Endometrial microvascular endothelial cells (primary cell): ENCODE data around the gene SNPH. TPM values are rescaled to one million over a fixed set of nuclear protein-coding genes. Genes with fewer than 3 reads are reported as not detected.

ENCODE experiments used
- in situ Hi-C: cut with HindIII; loops from 2 replicates; pipeline ENCODE4 v1.10.0; 2017; ENCODE audit warnings: low sequenced_read_pairs, low pct_unique_long_range_greater_than_20kb; ENCODE audit errors: inconsistent ontology term
- total RNA-seq: library from RNA; depleted of rRNA; stranded (reverse); fragments of >200 nt; gene quantifications from one replicate; pipeline ENCODE4 v1.2.3, GENCODE V29; 2015; ENCODE audit errors: inconsistent ontology term

SNPH gene
- total RNA-seq, 1 donor from 2014 or later: 11.9 TPM

DNA sequence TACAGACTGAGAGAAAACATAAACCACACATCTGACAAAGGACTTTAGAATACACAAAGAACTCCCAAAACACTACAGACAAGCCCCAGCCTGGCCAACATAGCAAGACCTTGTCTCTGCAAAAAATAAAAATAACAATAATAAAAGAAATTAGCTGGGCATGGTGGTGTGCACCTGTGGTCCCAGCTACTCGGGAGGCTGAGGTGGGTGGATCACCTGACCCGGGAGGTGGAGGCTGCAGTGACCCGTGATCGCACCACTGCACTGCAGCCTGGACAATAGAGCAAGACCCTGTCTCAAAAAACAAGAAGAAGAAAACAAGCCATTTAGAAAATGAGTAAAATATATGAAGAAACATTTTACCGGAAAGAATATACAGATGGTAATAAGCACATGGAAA, 49.7 kb downstream of the SNPH start:
- in situ Hi-C loops: no loop called here

DNA sequence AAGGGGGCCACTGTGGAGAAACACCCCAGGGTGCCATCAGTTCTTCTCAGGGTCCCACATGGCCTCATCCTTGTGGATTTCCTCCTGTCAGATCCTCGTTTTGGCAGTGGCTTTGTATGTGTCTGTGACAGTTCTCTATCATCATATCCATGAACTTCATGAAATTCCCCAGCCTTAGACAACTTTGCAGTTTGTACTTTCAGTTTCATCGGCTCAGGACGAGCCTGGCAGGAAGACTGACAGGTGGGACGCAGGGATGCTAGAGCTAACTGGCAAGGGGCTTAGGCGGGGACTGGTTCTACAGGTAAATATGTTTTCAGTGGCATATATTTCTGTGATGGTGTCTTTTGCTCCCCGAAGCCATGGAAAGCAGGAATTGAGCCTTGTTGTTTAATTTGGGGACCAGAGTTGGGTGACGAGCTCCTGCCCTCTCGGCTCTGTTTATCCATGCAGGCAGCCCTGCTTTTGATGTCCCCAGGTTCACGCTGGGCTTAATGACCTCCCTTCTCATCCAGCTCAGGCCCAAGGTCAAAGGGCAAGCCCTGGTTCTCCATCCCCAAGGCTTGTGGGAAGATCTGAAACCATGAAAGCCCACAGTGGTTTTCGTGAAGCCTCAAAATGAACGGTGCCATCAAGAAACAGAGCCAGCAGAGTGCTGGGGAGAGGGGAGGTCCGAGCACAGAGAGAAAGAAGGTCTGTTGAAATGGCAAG, 51.6 kb downstream of the SNPH start:
- in situ Hi-C loops: no loop called here

DNA sequence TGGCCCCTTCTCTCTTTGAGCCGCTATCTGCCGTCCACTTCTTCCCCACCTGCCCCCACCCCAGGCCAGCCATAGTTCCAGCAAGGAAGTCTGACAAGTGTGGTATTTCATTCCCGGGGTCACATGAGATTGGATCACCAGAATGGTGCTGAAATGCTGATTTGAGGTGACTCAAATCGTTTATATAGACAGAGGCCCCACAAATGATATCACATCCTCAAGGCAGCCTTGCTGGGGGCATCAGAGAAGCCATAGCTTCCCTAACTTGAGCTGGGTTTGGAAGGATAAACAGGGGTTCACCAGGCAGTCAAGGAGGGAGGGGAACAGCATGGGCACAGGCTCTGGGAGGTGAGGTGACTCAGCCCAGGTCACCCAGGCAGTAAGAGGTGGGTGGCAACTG, 53.0 kb downstream of the SNPH start:
- in situ Hi-C loops: no loop called here

DNA sequence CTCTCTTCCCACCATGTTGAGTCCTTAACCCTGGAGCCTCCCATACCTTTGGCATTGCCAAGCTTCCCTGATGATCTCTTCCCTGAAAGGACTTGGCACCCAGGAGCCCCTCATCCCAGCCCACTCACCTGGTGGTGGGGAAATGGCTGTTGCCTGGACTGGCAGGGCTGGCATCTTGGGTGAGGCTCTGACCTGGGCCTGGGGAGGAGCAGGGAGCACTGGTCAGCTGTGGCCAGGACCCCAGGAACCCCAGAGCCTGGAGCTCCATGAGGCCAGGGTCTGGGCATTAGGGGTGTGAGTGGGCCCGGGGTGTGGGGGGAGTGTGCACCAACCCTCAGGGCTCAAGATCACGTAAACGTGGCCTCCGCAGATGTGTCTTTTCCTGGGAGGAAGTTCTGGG, 53.4 kb downstream of the SNPH start:
- in situ Hi-C loops: no loop called here

DNA sequence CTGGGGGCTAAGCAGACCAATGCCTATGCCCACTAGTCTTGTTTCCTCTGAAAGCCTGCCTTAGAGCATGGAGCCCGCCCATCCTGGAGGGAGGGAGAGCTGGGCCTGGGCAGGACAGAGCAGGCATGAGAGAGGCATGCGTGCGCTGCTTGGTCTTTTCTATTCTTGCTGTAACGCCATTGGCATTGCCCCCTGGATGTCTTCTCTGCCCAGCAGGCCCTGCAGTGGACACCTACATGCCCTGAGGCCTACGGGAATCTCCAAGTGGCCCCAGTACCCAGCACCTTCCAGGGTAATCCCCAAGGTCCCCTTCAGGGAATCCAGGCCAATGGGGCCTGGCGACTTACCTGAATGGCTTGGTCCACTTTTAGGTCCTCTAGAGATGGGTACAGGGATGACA, 53.9 kb downstream of the SNPH start:
- in situ Hi-C loops: loop anchor here (10.0 kb wide), 2 partner anchors 75 to 115 kb away; partner anchors contain the start of gene FKBP1A

DNA sequence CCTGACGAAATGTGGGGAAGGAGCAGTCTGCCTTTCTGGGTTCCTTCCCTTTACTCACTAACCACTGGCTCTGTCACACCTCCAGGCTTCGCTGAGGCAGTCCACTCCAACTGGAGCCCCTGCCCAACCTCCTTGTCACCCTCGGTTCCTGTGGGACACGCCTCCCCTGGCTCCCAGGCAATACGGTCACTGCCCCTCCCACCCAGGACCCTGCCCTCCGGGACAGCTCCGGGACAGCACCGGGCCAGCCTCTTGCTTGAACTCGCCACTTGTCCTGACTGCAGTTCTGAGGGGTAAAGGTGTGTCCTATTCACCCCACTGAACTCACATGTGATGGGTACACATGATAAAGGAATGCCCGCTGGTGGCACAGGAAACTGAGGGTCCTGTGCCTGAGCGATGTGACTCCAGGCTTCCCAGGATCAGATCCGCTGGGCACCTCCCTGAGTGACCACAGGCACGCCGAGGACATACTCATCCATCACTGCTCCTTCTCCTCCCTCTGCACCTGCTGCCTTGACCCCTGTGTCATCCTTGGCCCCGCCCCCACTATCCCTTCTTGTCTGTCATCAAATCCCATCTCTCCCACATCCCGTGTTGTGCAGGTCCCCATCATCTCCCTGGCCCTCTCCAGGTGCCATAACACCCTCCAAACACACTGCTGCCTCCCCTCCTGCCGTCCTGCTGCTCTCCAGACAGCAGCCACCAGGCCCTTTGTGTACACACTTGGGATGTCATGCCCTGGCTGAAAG, 55.0 kb downstream of the SNPH start:
- in situ Hi-C loops: loop anchor here (10.0 kb wide), 2 partner anchors 74 to 114 kb away; partner anchors contain the start of gene FKBP1A

DNA sequence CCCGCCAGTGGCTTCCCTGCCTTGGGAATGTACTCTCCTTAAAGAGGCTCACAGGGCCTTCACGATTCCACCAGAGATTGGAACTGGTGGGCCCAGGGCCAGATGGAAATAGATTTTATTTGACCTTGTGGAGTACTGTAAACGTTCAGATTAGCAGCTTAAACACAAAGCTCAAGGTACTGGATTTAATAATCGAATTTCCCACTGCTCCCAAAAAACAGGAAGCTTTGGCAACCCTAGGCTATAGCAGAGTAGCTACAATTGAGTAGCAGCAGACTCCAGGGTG, 55.5 kb downstream of the SNPH start:
- in situ Hi-C loops: loop anchor here (10.0 kb wide), 2 partner anchors 73 to 113 kb away; partner anchors contain the start of gene FKBP1A

DNA sequence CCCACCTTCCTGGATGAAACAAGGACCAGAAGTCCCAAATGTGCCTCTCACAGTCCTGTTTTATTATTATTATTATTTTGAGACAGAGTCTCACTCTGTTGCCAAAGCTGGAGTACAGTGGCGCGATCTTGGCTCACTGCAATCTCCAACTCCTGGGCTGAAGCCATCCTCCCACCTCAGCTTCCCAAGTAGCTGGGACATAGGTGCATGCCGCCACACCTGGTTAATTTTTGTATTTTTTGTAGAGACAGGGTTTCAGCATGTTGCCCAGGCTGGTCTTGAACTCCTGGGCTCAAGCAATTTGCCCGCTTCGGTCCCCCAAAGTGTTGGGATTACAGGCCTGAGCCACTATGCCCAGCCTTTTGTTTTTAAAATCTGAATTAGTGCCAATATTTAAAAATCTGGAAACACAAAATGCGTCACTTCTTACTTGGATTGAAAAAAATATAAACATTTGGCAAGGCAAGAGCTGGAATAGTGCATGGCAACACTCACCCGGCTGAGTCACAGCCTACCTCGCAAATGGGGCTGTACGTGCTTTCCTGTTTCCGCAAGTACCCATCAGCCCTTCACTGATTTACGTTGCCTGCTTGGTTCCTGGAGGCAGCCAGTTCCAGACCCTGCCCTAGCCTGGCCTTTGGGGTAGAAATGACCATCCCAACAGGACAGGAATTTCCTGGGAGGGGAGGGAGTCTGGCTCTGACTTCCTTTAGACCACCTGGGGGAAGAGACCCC, 56.6 kb downstream of the SNPH start:
- in situ Hi-C loops: loop anchor here (10.0 kb wide), 2 partner anchors 72 to 112 kb away; partner anchors contain the start of gene FKBP1A

DNA sequence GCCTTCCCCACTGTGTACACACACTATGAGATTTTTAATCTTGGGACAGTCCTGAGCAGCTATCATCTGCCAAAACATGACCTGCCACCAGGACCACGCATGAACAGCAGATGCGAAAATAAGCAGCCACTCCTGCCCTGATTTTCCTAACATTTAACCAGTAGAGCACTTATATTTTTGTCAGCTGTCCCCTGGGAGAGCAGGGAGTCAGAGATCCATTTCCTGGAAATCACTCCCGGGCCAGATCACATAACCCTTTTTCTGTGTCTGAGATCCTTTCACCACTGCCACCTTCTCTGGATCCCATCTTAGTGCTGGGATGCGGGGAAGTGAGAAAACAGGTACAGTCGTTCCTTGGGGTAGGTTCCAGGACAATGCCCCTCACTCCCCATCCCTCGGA, 57.2 kb downstream of the SNPH start:
- in situ Hi-C loops: loop anchor here (10.0 kb wide), 2 partner anchors 72 to 112 kb away; partner anchors contain the start of gene FKBP1A

DNA sequence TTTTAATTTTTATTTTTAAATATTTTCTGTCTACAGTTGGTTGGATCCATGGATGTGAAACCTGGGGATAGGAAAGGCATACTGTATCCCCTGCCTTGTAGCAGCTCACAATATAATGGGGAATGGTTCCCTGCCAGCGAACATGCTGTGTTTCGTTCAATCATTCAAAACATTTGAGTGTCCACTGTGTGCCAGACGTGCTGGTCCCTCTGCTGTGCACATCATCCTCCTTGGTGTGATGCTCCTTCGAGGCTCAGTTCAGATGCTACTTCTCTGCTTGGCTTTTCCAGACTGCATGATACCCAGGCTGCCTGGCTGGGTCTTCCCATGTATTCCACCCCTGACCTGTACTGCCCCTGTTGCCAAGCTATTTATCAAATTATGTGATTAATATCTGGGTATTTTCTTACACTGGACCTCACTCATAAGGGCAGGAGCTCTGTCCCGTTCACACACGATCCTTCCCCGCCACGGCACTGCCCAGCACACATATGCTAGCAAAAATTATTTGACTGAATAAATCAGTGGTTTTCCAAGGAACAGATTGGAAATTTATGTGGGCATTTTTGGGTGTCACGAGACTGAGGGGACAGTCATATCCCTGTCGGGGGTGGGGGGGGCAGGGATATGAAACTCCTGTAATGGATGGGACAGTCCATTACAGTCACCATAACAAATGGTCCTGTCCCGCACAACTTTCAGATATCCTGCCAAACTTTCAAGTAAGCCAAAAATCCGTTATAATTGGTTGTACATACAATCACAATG, 57.9 kb downstream of the SNPH start:
- in situ Hi-C loops: loop anchor here (10.0 kb wide), 2 partner anchors 71 to 111 kb away; partner anchors contain the start of gene FKBP1A

DNA sequence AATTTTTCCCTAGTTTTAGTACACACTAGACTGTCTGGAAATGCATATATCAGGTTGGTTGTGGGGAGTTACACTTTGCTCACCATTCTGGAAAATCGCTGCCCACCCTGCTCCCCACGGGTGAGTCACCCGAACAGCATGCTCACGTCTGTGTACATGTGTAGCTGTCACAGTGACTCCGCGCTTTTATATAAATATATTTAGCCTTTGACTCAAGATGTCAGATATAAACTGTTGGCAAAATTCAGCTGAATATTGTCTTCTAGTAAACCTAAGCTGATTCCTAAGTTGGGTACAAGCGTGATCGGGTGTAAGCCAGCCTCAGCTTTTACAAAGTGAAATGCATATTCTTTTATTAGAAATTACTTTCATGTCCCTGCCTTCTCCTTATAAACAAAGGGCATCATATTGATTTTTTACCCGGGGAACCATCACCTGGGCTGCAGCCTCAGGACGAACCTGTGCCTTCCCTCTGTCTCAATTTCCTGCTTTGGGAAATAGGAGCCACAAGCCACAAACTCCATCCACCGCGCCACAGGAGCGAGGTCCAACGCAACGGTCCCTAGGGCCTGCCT, 58.6 kb downstream of the SNPH start:
- in situ Hi-C loops: loop anchor here (10.0 kb wide), 2 partner anchors 70 to 110 kb away; partner anchors contain the start of gene FKBP1A

DNA sequence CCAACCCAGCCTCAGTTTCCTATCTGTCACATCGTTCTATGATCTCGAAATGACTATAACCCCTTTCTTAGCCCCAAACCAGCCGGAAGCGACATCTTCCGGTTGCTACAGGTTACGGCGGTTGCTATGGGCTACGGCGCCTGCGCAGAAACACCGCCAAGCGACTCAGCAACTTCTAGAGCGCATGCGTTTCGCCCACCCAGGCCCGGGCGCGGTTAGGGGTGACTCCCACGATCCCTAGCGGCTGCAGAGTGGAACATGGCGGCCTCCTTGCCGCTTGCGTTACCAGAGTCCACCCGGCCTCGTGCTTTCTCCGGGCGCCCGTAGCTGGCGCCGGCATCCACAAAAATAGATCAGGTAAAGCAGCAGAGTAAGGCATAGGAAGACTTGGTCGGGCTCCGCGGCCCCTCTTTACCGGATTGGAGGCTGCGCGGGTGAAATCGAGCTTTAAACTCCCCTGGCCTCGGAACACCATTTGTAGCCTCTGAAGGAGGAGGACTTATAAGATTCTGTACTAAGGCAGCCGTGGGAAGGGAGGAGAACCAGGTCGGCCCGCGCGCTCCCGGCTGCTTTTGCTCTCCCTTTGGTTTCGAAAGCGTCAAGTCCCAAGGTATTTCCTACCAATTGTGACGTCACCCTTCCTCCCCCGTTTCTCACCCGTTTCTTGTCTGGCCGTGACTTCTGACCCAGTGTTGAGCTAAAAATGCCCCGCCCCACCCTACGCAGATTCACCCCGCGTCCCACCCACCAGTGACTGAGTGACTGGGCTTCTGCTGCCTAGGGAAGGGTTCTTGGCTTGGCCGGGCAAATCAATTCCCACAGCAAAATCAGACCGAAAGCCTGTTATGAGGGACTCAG, 59.3 kb downstream of the SNPH start:
- in situ Hi-C loops: loop anchor here (10.0 kb wide), 2 partner anchors 69 to 109 kb away; partner anchors contain the start of gene FKBP1A

DNA sequence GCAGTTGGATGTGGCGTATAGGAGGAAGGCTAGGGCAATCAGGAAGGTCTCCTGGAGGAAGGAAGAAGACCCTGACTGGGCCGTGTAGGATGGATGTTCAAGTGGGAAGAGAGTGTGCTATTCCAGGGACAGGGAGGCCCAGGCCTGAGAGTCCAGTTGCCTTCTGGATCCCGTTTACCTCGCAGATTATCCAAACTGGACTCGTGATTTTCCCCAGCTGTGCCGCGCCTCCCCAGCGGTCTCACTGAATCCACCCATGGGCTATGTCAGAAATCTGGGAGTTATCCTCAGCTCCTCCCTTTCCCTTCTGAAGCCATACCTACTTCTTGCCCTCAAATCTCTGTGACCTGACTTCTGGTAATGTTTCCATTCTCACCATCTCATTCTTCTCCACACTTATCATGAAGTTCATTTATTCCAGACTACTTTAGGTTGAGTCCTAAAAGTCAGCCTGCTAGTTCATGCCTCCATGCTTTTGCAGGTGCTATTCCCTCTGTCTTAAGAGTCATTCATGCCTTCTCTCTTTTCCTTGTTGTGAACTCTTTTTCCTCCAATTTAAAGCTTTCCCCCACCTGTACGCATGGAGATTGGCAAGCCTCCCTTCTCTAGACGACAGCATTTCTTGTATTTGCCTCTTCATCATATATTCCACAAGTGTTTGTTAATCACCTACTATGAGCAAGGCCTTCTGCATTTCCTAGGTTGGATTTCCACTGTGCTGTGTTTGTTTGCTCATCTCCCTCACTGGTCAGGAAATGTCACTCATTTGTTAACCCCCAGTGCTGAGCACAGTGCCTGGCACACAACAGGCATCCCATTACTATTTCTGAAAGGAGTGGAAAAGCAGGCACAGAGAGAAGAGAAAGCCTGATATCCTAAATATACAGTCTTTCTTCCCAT, 60.2 kb downstream of the SNPH start:
- in situ Hi-C loops: loop anchor here (10.0 kb wide), 2 partner anchors 69 to 109 kb away; partner anchors contain the start of gene FKBP1A

DNA sequence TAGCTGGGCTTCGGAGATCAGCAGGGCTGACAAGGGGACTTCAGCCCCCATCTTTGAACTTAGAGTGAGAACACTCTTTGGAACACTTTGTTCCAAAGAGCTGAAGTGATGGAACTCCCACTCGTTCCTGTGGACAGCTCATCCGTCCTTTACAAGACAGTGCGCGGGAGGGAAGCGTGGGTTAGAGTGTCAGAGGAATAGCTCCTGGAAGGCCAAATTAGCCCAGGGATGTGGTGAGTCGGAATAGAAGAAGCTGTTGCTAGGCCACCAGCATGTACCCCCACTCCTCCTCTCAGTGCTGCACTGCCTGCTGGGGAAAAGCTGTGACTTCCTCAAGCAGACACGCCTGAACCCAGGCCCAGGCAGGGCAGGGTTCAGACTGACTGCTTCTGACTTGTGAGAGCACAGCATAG, 61.2 kb downstream of the SNPH start:
- in situ Hi-C loops: loop anchor here (10.0 kb wide), 2 partner anchors 68 to 108 kb away; partner anchors contain the start of gene FKBP1A

DNA sequence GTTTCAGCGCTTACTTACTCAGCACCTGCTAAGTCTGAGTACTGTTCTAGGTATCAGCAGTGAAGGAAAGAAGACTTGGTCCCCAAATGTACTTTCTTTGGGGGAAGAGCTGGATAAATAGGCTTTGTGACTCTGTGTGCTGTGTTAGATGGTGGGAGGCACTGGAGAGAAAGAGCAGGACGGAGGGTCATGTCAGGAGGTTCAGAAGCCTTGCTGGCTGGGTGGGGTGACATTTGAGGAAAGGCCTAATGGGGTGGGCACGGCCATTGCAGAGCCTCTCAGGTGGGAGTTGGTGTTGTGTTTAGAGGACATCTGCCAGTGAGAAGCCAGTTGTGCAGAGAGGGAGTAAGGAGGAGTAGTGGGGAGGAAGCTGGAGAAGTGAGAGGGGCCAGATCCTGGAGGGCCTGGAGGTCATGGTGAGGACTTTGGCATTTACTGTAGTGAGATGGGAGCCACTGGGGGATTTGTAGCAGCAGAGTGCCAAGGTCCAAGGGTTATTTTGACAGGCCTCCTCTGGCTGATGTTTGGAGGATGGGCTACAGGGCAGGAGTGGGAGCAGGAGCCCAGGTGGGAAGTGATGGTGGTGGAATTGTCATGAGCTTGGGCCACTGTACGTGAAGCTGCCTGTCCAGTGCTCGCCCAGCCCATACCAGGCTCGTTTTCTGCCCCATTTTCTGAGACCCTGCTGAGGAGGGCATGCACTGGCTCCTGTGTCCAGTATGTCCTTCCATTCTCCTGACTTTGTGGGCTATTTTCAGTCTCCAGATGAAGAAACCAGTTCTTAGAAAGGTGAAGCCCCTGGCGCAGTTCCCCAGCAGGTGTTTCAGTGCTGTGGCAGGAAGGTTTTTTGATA, 62.0 kb downstream of the SNPH start:
- in situ Hi-C loops: loop anchor here (10.0 kb wide), 2 partner anchors 67 to 107 kb away; partner anchors contain the start of gene FKBP1A
